IMR-90 (cell line): ENCODE results near the gene EFHC1. TPM values are rescaled to one million over a fixed set of nuclear protein-coding genes. Genes with fewer than 3 reads are reported as not detected.
A peak's percentile ranks its signal among the peaks of the same experiment; 100 is the strongest.

Experiments used
- ATAC-seq: fragments of 200-7000 bp; cut with Tn5 transposase; 2 replicates; pipeline ENCODE4 v1.9.1; 2020; ENCODE audit warnings: low read depth, mild to moderate bottlenecking, moderate library complexity
- BruUV-seq: library from RNA; stranded (reverse); fragments of 400-500 nt; replicated peaks from 2 replicates; lab custom pipeline; 2021; lab: Mats Ljungman, UMichigan
- CTCF ChIA-PET: fragments of 300-600 bp; formaldehyde crosslinking; extraction: SDS; loops from one replicate; lab custom pipeline; 2021; ENCODE audit warnings: antibody characterized with exemption; lab: Yijun Ruan, JAX
- POLR2A ChIA-PET: fragments of 300-600 bp; sonication (Branson Sonifier 250); formaldehyde crosslinking; loops from one replicate; lab custom pipeline; 2022; ENCODE audit warnings: antibody characterized with exemption; ENCODE audit not compliant: unreplicated experiment; lab: Charles Lee
- DNase-seq: peaks from one replicate; pipeline ENCODE4 v3.0.0; 2013
- H2AFZ ChIP-seq: replicated peaks from 2 replicates; pipeline ENCODE3; 2013; ENCODE audit warnings: low read length, mild to moderate bottlenecking; ENCODE audit not compliant: poor library complexity
- H2AK5ac ChIP-seq: 2 replicates; pipeline ENCODE4 v1.6.1; 2013; ENCODE audit warnings: low read depth, low read length, inconsistent platforms
- H2AK9ac ChIP-seq: replicated peaks from 2 replicates; pipeline ENCODE3; 2013; ENCODE audit warnings: mild to moderate bottlenecking, low read depth, low read length, moderate library complexity; ENCODE audit not compliant: poor library complexity
- H2BK120ac ChIP-seq: 2 replicates; pipeline ENCODE4 v1.6.1; 2013; ENCODE audit warnings: low read depth, low read length, inconsistent platforms
- H2BK15ac ChIP-seq: 3 replicates; pipeline ENCODE4 v1.6.1; 2013; ENCODE audit warnings: low read depth, low read length, inconsistent platforms
- H2BK20ac ChIP-seq: 2 replicates; pipeline ENCODE4 v1.6.1; 2013; ENCODE audit warnings: low read depth, mild to moderate bottlenecking, inconsistent platforms, low read length, moderate library complexity
- H2BK5ac ChIP-seq: 2 replicates; pipeline ENCODE4 v1.6.1; 2013; ENCODE audit warnings: mild to moderate bottlenecking, low read depth, low read length, inconsistent platforms; ENCODE audit not compliant: poor library complexity, severe bottlenecking
- H3K14ac ChIP-seq: replicated peaks from 2 replicates; pipeline ENCODE4 v1.6.1; 2013; ENCODE audit warnings: low read depth, low read length, inconsistent platforms
- H3K18ac ChIP-seq: 2 replicates; pipeline ENCODE4 v1.6.1; 2013; ENCODE audit warnings: low read depth, low read length, control low read depth
- H3K23ac ChIP-seq: 2 replicates; pipeline ENCODE4 v1.6.1; 2013; ENCODE audit warnings: low read depth, low read length, inconsistent platforms
- H3K27ac ChIP-seq: 2 replicates; pipeline ENCODE4 v1.5.1; 2013; ENCODE audit warnings: mild to moderate bottlenecking, control low read depth, low read length; ENCODE audit not compliant: insufficient read depth
- H3K27me3 ChIP-seq: 2 replicates; pipeline ENCODE4 v1.6.1; 2013; ENCODE audit warnings: low read length; ENCODE audit not compliant: control insufficient read depth, insufficient read depth
- H3K36me3 ChIP-seq: 2 replicates; pipeline ENCODE4 v1.6.1; 2013; ENCODE audit warnings: low read length, mixed read lengths; ENCODE audit not compliant: control insufficient read depth, insufficient read depth
- H3K4ac ChIP-seq: 2 replicates; pipeline ENCODE4 v1.6.1; 2013; ENCODE audit warnings: low read depth, low read length, inconsistent platforms
- H3K4me1 ChIP-seq: 2 replicates; pipeline ENCODE4 v1.6.1; 2013; ENCODE audit warnings: low read length, mixed read lengths; ENCODE audit not compliant: control insufficient read depth, insufficient read depth
- H3K4me2 ChIP-seq: 2 replicates; pipeline ENCODE4 v1.6.1; 2013; ENCODE audit warnings: low read depth, mild to moderate bottlenecking, control low read depth, low read length, moderate library complexity
- H3K4me3 ChIP-seq: 2 replicates; pipeline ENCODE4 v1.5.1; 2013; ENCODE audit warnings: low read depth, mild to moderate bottlenecking, control low read depth, low read length, moderate library complexity; ENCODE audit not compliant: insufficient read depth
- H3K56ac ChIP-seq: 2 replicates; pipeline ENCODE4 v1.6.1; 2013; ENCODE audit warnings: low read length, inconsistent platforms; ENCODE audit not compliant: insufficient read depth; ENCODE audit errors: extremely low read depth
- H3K79me1 ChIP-seq, 2 experiments: 2 replicates each; pipeline ENCODE4 v1.6.1; 2013; ENCODE audit warnings: low read length in 2 of 2, inconsistent platforms in 1 of 2, low read depth in 1 of 2
- H3K9ac ChIP-seq: 2 replicates; pipeline ENCODE4 v1.6.1; 2013; ENCODE audit warnings: low read depth, low read length, control low read depth
- H3K9me1 ChIP-seq: 2 replicates; pipeline ENCODE4 v1.6.1; 2013; ENCODE audit warnings: low read length, inconsistent platforms; ENCODE audit not compliant: insufficient read depth
- H3K9me3 ChIP-seq: 2 replicates; pipeline ENCODE4 v1.6.1; 2013; ENCODE audit warnings: low read length; ENCODE audit not compliant: control insufficient read depth, insufficient read depth
- H4K20me1 ChIP-seq: 2 replicates; pipeline ENCODE4 v1.6.1; 2013; ENCODE audit warnings: low read length, inconsistent platforms; ENCODE audit not compliant: insufficient read depth
- H4K5ac ChIP-seq: 2 replicates; pipeline ENCODE4 v1.6.1; 2013; ENCODE audit warnings: mild to moderate bottlenecking, low read depth, low read length, control low read depth
- H4K8ac ChIP-seq, 2 experiments: 2 replicates each; pipeline ENCODE4 v1.6.1; 2013; ENCODE audit warnings: low read depth in 2 of 2, low read length in 2 of 2, control low read depth in 1 of 2, inconsistent platforms in 1 of 2
- H4K91ac ChIP-seq: 2 replicates; pipeline ENCODE4 v1.6.1; 2013; ENCODE audit warnings: low read depth, low read length, inconsistent platforms; ENCODE audit not compliant: insufficient read depth
- BHLHE40 ChIP-seq: fragments of 150-350 bp; IDR thresholded peaks from 2 replicates; pipeline ENCODE4 v1.6.1; 2016; ENCODE audit warnings: mild to moderate bottlenecking, low read depth, low read length
- CEBPB ChIP-seq: IDR thresholded peaks from 2 replicates; pipeline ENCODE4 v1.6.1; 2012; ENCODE audit warnings: low read depth, low read length, improper control_type of control experiment
- CHD1 ChIP-seq: IDR thresholded peaks from 2 replicates; pipeline ENCODE4 v1.6.1; 2012; ENCODE audit warnings: low read depth, low read length, improper control_type of control experiment
- FOS ChIP-seq: fragments of 150-350 bp; IDR thresholded peaks from 2 replicates; pipeline ENCODE4 v1.6.1; 2016; ENCODE audit warnings: low read depth, low read length
- MAFK ChIP-seq: IDR thresholded peaks from 2 replicates; pipeline ENCODE4 v1.6.1; 2012; ENCODE audit warnings: low read depth, low read length, improper control_type of control experiment
- MAZ ChIP-seq: IDR thresholded peaks from 2 replicates; pipeline ENCODE4 v1.6.1; 2012; ENCODE audit warnings: low read depth, mild to moderate bottlenecking, low read length, improper control_type of control experiment, moderate library complexity, borderline replicate concordance
- MXI1 ChIP-seq: IDR thresholded peaks from 2 replicates; pipeline ENCODE4 v1.6.1; 2012; ENCODE audit warnings: low read depth, mild to moderate bottlenecking, low read length, moderate library complexity, borderline replicate concordance
- NFE2L2 ChIP-seq: fragments of 150-350 bp; IDR thresholded peaks from 2 replicates; pipeline ENCODE4 v1.6.1; 2016; ENCODE audit warnings: low read depth, mild to moderate bottlenecking, low read length
- POLR2A ChIP-seq: IDR thresholded peaks from 2 replicates; pipeline ENCODE4 v1.6.1; 2012; ENCODE audit warnings: mild to moderate bottlenecking, low read depth, low read length
- RCOR1 ChIP-seq: IDR thresholded peaks from 2 replicates; pipeline ENCODE4 v1.6.1; 2012; ENCODE audit warnings: mild to moderate bottlenecking, low read length, improper control_type of control experiment; ENCODE audit not compliant: insufficient replicate concordance
- RFX5 ChIP-seq: IDR thresholded peaks from 2 replicates; pipeline ENCODE4 v1.8.0; 2012; ENCODE audit warnings: low read depth, mild to moderate bottlenecking, low read length, moderate library complexity
- SMC3 ChIP-seq: fragments of 150-350 bp; IDR thresholded peaks from 2 replicates; pipeline ENCODE4 v1.6.1; 2016; ENCODE audit warnings: low read depth, mild to moderate bottlenecking, antibody characterized with exemption, low read length, moderate library complexity
- WGBS, 2 experiments: methylation state at CpG; one replicate each; pipeline versions ENCODE4 v1.1.5 to v1.1.7; 2013; ENCODE audit warnings: missing lambda C conversion rate in 2 of 2; ENCODE audit not compliant: insufficient read length in 1 of 2; ENCODE audit errors: extremely low coverage in 2 of 2; 5-methylcytosine and 5-hydroxymethylcytosine counted together
- dilution Hi-C: fragments of 300-500 bp; cut with HindIII; formaldehyde crosslinking; loops from one replicate; pipeline ENCODE4 v1.14.3; 2018; ENCODE audit warnings: low sequenced_read_pairs; ENCODE audit not compliant: unreplicated experiment
- in situ Hi-C: fragments of 300-500 bp; cut with MboI; formaldehyde crosslinking; loops from 3 replicates; pipeline ENCODE4 v1.14.3; 2019; ENCODE audit warnings: low sequenced_read_pairs, inconsistent platforms, mixed read lengths
- intact Hi-C: fragments of 100-400 bp; cut with micrococcal nuclease; formaldehyde crosslinking; loops from 2 replicates; pipeline ENCODE4 v1.10.0; 2022
- polyA plus RNA-seq, 3 experiments: library from polyadenylated mRNA; depleted of rRNA; stranded (reverse); fragments of >200 nt; gene quantifications; 2 replicates each; pipeline ENCODE4 v1.2.3, GENCODE V29; 2012; ENCODE audit warnings: low replicate concordance in 1 of 3
- total RNA-seq: library from RNA; depleted of rRNA; stranded (reverse); fragments of >200 nt; gene quantifications from 2 replicates; pipeline ENCODE4 v1.2.3, GENCODE V29; 2012

EFHC1 gene
- total and polyA plus RNA-seq, 2 of the 4 experiments (the other 2 are of a cell fraction): 14.0 to 23.0 TPM

- BruUV-seq: no TSS peak
- in situ Hi-C loops: no loop called here
- H2BK5ac ChIP-seq: peak overlapping the region; percentile 76
Observed at GRCh38 chr6:52534966-52535390, 114.8 kb downstream of the EFHC1 start.

More at GRCh38 chr6:52534966-52535390, 114.8 kb downstream of the EFHC1 start:
- Histone ChIP-seq H3K4me2 (no peak overlapping the region), H2BK15ac (peak overlapping the region; percentile 59; the same call in 2 of the 3 replicates), H2BK20ac (peak overlapping the region; percentile 62; the same call in 1 of the 2 replicates), H2BK120ac (peak overlapping the region; percentile 82), H4K5ac (no peak overlapping the region), H3K27ac (peak overlapping the region; percentile 48), H2AK5ac (peak overlapping the region; percentile 87), H3K14ac (peak overlapping the region; percentile 73), H3K36me3 (peaks cover 30% of the 10 kb centered on the region), H3K4ac (peak overlapping the region; percentile 74), H3K4me1 (peaks cover 40% of the 10 kb centered on the region), H3K9me1 (peaks cover 56% of the 10 kb centered on the region), H4K8ac (peak overlapping the region in 1 of 2 experiments; percentile 66; a peak in 2 of 4 replicates), H3K23ac (peak overlapping the region; percentile 73; the same call in 1 of the 2 replicates), H3K18ac (no peak overlapping the region; the same call in 1 of the 2 replicates), H2AFZ (no peak overlapping the region), H4K20me1 (0 out of 2 replicates have a peak, but pooled peaks cover 3% of the 10 kb centered on the region), H4K91ac (peak overlapping the region; percentile 44), H3K9ac (no peak overlapping the region), H3K27me3 (no peaks in the 10 kb centered on the region), H3K4me3 (no peak overlapping the region), H3K79me1 (peaks cover 43 to 91% of the 10 kb centered on the region in 2 experiments), H3K9me3 (no peaks in the 10 kb centered on the region), H3K56ac (no peak overlapping the region), H2AK9ac (no peak overlapping the region)
- DNase-seq (no peak), ATAC-seq (no peak)
- CTCF ChIA-PET: no interaction called here
- WGBS, 2 experiments: 90% methylated on average over 2 of the region's 3 CpGs; no CpG with 5 or more reads in 1 of the 2 experiments
- TF ChIP-seq CEBPB: no peak
- no peak for TF ChIP-seq BHLHE40
- TF ChIP-seq MAZ: no peak
- no peak for TF ChIP-seq SMC3
- TF ChIP-seq NFE2L2: no peak
- TF ChIP-seq POLR2A: no peak
- TF ChIP-seq CHD1: no peak
- no peak for TF ChIP-seq FOS
- no peak for TF ChIP-seq MAFK
- no peak for TF ChIP-seq RCOR1
- no peak for TF ChIP-seq RFX5
- TF ChIP-seq MXI1: no peak
- dilution Hi-C loops (no loop called here), intact Hi-C loops (no loop called here)
- POLR2A ChIA-PET: no interaction called here
